Right cardiac atrium (tissue), 5 donors: Measurements from ENCODE around the gene OCA2. TPM values are rescaled to one million over a fixed set of nuclear protein-coding genes. Genes with fewer than 3 reads are reported as not detected.
"Not testable (repeated sequence)": the region's sequence is repeated elsewhere in the genome, so short reads cannot be mapped to it uniquely, and the experiment has no call there.

Experiments
- ATAC-seq, 2 donors: fragments of 200-7000 bp; cut with Tn5 transposase; one replicate each; pipeline versions ENCODE4 v1.8.0 to v1.9.1; 2020; ENCODE audit warnings: moderate library complexity in 2 of 2, mild to moderate bottlenecking in 1 of 2
- DNase-seq, 3 donors: peaks; one replicate each; pipeline ENCODE4 v3.0.0-alpha.2; 2020
- H3K27ac ChIP-seq: one replicate; pipeline ENCODE4 v1.5.1; 2013; ENCODE audit warnings: mild to moderate bottlenecking, low read length, control low read depth, moderate library complexity
- H3K27me3 ChIP-seq: one replicate; pipeline ENCODE4 v1.6.1; 2013; ENCODE audit not compliant: control insufficient read depth, insufficient read depth
- H3K4me1 ChIP-seq: one replicate; pipeline ENCODE4 v1.6.1; 2013; ENCODE audit warnings: low read length; ENCODE audit not compliant: control insufficient read depth, insufficient read depth
- H3K4me3 ChIP-seq: one replicate; pipeline ENCODE4 v1.5.1; 2013; ENCODE audit warnings: low read length, control low read depth
- H3K9me3 ChIP-seq: one replicate; pipeline ENCODE4 v1.6.1; 2013; ENCODE audit warnings: low read length; ENCODE audit not compliant: control insufficient read depth
- WGBS: extraction: QIAGEN DNeasy Blood & Tissue Kit; methylation state at CpG from one replicate; pipeline ENCODE4 v1.1.7; 2013; 5-methylcytosine and 5-hydroxymethylcytosine counted together
- intact Hi-C, 4 donors: fragments of 100-400 bp; cut with DNase I; formaldehyde crosslinking; loops; one replicate each; pipeline versions ENCODE4 v1.11.0 to v1.14.0; 2022 to 2023
- polyA plus RNA-seq: library from polyadenylated mRNA; stranded (reverse); fragments of 200-250 nt; gene quantifications from one replicate; pipeline ENCODE4 v1.2.3, GENCODE V29; 2013
- total RNA-seq, 4 donors: library from RNA; stranded (reverse); fragmentation: NEBNext Ultra II Directional; extraction: Animal tissue kit (Norgen Biotek cat#: 25700); gene quantifications; one replicate each; pipeline ENCODE4 v1.2.1, GENCODE V29; 2021
- donor health status: healthy with polysubstance abuse.
- donor health status: DM: no; HTN: yes; CAD: no.
- donor health status: DM: no; HTN: no; CAD: no.
- donor health status: DM: no; HTN: yes; CAD: no; lungs with severe emphysema.
- donor health status: DM: yes; HTN: yes; CAD: no.

Gene OCA2
- total and polyA plus RNA-seq, 5 donors, result 0.29 to 1.2 (median 0.50) TPM

DNA sequence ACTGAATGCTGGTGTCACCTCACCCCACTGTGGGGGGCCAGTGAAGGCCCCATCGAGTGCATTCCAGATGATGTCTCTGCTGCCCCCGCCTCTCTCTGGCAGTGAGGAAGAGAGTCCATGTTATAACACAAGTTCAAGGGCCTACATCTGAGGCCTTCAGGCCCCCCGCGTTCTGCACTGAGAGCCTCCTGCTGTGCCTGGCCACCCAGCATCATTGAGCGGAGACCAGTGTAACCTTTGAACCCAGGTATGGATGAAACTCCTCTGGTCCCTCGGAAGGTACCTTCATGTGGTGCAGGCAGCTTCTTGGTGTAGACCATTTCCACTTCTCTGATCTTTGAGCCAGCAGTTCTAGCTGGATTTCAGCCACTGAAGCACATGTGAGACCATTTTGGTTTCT, 324.9 kb downstream of the OCA2 start:
- DNase-seq, result no peak
- H3K4me1 ChIP-seq, result no peaks in the 10 kb centered on the region
- intact Hi-C loops, result no loop called here
- H3K4me3 ChIP-seq, result no peak overlapping the region
- H3K9me3 ChIP-seq, result no peaks in the 10 kb centered on the region
- H3K27ac ChIP-seq, result no peak overlapping the region
- H3K27me3 ChIP-seq, result no peaks in the 10 kb centered on the region
- WGBS, result 89% methylated on average over 6 of the region's 6 CpGs
- ATAC-seq, result no peak

DNA sequence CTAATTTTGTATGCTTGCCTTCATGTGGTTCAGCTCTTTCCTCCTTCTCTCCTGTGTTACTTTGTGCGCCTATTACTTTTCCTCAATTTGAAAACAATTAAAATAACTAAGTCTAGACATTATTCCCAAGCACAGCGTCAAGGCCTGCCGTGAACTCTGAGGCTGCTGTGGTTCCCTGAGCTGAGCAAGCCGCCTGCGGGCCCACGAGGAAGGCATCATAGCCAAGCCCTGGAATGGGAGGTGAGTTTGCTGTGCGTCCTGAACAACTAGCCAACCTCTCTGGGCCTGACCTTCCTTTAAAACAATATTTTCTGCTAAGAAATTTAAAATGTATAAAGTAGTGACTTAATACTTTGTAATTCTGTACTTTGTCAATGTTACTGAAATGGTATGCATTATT, 327.2 kb downstream of the OCA2 start:
- H3K4me1 ChIP-seq, result no peaks in the 10 kb centered on the region
- 92% methylated on average over 7 of the region's 7 CpGs for WGBS
- intact Hi-C loops, result no loop called here
- H3K9me3 ChIP-seq, result no peaks in the 10 kb centered on the region
- no peak overlapping the region for H3K27ac ChIP-seq
- ATAC-seq, result no peak
- no peaks in the 10 kb centered on the region for H3K27me3 ChIP-seq
- no peak overlapping the region for H3K4me3 ChIP-seq
- no peak for DNase-seq

DNA sequence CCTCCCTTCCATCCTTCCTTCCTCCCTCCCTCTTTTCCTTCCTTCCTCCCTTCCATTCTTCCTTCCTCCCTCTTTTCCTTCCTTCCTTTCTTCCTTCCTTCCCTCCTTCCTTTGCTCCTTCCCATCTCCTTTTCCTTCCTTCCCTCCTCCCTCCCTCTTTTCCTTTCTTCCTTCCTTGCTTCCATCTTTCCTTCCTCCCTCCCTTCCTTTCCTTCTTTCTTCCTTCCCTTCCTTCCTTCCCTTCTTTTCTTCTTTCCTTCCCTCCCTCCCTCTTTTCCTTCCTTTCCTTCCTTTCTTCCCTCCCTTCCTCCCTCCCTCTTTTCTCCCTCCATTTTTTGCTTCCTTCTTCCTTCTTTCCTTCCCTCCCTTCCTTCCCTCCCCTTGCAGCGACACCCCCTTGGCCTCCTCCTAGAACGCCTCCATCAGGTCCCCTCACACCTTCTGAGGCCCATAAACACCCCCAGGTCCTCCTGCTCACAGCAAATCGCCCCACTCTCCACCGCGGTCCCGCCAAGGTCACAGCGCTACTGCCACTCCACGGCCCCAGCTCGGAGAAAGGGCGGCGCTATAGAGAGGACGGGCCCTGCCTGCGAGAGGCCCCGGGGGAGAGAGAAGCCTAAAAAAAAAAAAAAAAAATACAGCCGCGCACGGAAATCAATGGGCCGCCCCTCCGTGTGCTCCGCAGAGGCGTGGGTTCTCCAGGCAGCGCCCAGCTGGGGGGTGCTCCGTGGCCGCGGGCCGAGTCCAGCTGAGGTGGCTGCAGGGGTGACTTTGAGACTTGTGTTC, 328.2 kb downstream of the OCA2 start:
- no peaks in the 10 kb centered on the region for H3K27me3 ChIP-seq
- H3K9me3 ChIP-seq, result no peaks in the 10 kb centered on the region
- H3K27ac ChIP-seq, result no peak overlapping the region
- DNase-seq, result no peak
- no peak overlapping the region for H3K4me3 ChIP-seq
- no peak for ATAC-seq
- 97% methylated on average over 26 of the region's 26 CpGs for WGBS
- intact Hi-C loops, result no loop called here
- no peaks in the 10 kb centered on the region for H3K4me1 ChIP-seq

DNA sequence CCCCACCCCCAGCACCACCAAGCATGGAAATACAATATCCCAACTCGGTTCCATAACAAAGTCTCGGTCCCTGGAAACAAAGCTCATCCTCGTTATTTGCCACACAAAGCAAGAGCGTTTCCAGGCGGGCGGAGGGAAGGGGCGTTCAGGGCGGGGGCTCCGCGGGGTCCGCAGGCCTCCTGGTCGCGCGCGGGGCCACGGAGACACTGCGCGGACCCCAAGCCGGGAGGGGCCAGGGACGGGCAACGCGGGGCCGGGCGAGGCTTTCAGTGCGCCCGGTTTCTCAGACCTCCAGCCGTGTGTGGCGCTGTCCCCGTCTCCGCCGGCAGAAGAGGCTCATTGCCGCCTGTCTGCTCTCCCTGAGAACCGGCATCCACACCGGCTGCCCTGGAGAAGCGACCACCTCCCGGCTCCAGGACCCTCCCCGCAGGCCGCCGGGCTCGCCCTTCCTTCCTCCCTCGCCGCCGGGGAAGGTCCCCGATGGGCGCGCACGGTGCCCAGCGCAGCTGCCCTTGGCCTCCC, 329.0 kb downstream of the OCA2 start:
- intact Hi-C loops, result no loop called here
- H3K27ac ChIP-seq, result no peak overlapping the region
- DNase-seq (no peak), ATAC-seq (peak in 1 of 2 donors; percentile 19)
- no peaks in the 10 kb centered on the region for H3K4me1 ChIP-seq
- H3K27me3 ChIP-seq, result no peaks in the 10 kb centered on the region
- no peak overlapping the region for H3K4me3 ChIP-seq
- H3K9me3 ChIP-seq, result no peaks in the 10 kb centered on the region
- 88% methylated on average over 48 of the region's 48 CpGs for WGBS

DNA sequence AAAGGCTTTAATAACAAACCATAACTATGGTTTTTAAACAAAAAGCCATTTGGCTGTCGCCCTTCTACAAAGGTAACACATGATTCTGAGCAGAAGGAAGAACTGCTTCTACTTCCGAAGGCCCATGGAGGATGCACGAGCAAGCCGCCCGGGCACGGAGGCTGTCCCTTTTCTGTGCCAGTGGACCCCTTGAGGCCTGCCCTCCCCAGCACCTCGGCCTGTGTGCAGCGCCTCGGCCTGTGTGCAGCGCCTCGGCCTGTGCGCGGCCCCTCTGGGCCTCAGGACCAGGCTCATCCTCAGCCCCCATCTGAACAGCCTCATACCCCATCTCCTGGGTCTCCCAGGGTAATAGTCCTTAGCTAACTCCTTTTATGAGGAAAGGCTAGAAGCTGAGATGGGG, 329.5 kb downstream of the OCA2 start:
- 96% methylated on average over 13 of the region's 13 CpGs for WGBS

DNA sequence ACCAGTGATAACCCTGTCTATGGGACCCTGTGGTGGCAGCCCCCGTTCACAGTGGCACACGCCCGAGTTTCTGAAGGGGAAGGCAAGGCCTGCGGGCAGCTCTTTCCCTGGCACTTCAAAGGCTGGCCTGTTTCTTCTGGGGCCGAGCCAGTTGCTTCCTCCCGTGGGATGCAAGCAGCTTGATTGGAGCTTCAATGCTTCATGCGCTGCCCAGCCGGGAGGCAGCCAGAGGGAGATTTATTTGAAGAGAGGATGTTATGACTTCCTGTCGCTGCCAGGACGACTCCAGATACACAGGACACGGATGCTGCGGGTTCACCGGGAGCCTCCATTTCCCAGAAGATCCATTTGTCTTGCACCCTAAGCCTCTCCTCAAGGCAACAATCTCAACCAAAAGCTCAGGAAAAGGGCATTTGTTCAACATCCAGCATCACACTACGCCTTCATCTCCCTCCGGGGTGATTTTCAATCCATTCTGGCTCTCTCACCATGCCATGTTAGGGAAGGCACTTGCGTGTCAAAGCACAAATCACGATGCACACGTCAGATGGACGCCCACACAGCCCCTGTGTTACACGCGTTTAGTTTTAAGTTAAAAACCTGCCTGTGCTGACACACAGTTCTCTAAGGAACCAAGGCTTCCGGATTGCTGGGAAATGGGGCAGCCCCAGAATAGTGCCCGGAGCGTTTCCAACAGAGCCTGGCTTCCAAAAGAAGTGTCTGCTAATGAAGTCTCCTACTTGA, 330.2 kb downstream of the OCA2 start:
- H3K4me3 ChIP-seq, result no peak overlapping the region
- H3K27me3 ChIP-seq, result no peaks in the 10 kb centered on the region
- no peaks in the 10 kb centered on the region for H3K9me3 ChIP-seq
- ATAC-seq (no peak), DNase-seq (no peak)
- intact Hi-C loops, result no loop called here
- WGBS, result 64% methylated on average over 24 of the region's 24 CpGs
- H3K4me1 ChIP-seq, result no peaks in the 10 kb centered on the region
- H3K27ac ChIP-seq, result no peak overlapping the region

More for the DNA sequence above, 329.5 kb downstream of the OCA2 start:
- H3K4me1 ChIP-seq, result no peaks in the 10 kb centered on the region
- no peak overlapping the region for H3K4me3 ChIP-seq
- H3K27ac ChIP-seq, result no peak overlapping the region
- H3K27me3 ChIP-seq, result no peaks in the 10 kb centered on the region
- no peak for ATAC-seq
- intact Hi-C loops, result no loop called here
- H3K9me3 ChIP-seq, result no peaks in the 10 kb centered on the region
- DNase-seq, result no peak

DNA sequence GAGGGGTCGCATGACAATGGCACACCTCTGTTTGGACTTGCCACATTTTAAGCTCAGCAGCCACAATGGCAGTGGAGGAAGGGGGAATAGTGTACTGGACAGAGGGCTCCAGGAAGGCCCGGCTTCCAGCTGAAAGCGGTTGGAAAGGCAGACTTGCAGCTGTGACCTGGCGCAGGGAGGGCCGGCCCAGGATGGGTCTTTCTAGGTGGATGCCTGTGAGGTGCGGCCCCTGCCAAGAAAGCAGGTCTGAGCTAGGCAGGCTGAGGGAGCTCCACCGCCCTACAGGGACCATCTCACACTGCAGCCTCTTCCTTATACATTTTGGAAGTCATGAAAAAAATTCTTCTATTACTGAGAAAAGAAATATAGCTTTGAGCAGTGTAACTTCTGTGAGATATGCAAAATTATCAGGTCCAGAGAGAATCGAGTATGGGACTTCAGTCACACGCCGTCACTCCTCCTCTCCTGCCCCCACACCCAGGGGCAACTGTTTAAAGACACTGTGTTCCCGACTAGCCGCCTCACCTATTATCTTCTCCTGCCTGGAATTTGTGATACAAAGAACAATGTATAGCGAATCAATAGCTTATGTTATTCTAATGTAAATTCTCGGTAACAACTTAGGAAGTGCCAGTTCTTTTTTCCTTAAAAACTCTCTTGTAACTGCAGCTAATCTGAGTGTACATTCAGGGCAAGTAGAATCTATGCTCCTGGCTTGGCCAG, 331.0 kb downstream of the OCA2 start:
- no peak for DNase-seq
- H3K27me3 ChIP-seq, result no peaks in the 10 kb centered on the region
- intact Hi-C loops, result no loop called here
- 78% methylated on average over 14 of the region's 14 CpGs for WGBS
- H3K4me3 ChIP-seq, result no peak overlapping the region
- ATAC-seq, result peak in 1 of 2 donors; percentile 14
- no peak overlapping the region for H3K27ac ChIP-seq
- no peaks in the 10 kb centered on the region for H3K4me1 ChIP-seq
- no peaks in the 10 kb centered on the region for H3K9me3 ChIP-seq

DNA sequence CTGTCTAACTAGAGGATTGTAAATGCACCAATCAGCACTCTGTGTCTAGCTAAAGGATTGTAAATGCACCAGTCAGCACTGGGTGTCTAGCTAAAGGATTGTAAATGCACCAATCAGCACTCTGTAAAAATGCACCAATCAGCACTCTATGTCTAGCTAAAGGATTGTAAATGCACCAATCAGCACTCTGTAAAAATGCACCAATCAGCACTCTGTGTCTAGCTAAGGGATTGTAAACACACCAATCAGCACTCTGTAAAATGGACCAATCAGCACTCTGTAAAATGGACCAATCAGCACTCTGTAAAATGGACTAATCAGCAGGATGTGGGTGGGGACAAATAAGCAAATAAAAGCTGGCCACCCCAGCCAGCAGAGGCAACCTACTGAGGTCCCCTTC, 331.7 kb downstream of the OCA2 start:
- H3K4me1 ChIP-seq, H3K9me3 ChIP-seq, DNase-seq, H3K4me3 ChIP-seq, ATAC-seq, H3K27me3 ChIP-seq, intact Hi-C loops, H3K27ac ChIP-seq: not testable (repeated sequence)

DNA sequence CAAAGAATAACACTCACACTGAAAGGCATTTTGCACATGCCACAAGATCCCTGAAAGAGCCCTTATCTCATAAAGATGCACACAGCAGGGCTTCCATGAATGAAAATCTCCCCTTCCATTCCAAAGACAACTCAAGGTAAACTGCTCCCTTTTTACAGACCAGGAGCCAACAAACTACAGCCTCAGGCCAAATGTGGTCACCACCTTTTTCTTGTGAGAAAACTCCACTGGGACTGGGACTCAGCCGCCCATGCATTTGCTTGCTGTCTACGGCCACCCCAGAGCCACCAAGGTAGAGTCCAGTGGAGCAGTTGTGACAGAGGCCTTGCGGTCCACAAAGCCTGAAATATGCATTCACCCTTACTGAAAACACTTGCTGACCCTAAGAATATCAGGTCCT, 334.8 kb downstream of the OCA2 start:
- intact Hi-C loops, result no loop called here
- WGBS, result 92% methylated on average over 3 of the region's 3 CpGs
- DNase-seq (no peak), ATAC-seq (no peak)
- no peak overlapping the region for H3K27ac ChIP-seq
- H3K9me3 ChIP-seq, result no peaks in the 10 kb centered on the region
- H3K4me1 ChIP-seq, result no peaks in the 10 kb centered on the region
- no peaks in the 10 kb centered on the region for H3K27me3 ChIP-seq
- H3K4me3 ChIP-seq, result no peak overlapping the region

DNA sequence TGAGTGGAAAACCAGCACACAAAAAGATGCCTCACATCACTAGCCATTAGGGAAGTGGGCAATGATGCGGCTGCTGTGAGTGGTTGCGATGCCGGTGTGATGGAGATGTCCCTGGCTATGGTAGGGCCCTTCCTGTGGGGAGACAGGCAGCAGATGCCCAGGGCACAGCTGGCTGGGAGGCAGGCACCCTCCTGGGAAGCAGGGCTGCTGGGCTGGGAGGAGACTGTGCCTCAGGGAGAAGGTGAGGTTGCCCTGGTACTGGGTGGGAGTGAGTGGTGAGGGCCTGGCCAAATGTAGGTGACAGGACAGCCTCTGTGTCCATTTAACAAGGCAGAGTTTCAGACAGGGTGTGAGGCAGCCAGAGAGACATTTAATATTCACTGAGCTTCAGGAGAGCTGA, 335.6 kb downstream of the OCA2 start:
- Histone ChIP-seq H3K27ac (no peak overlapping the region), H3K9me3 (no peaks in the 10 kb centered on the region), H3K27me3 (no peaks in the 10 kb centered on the region), H3K4me1 (no peaks in the 10 kb centered on the region), H3K4me3 (no peak overlapping the region)
- DNase-seq, result no peak
- no peak for ATAC-seq
- 99% methylated on average over 3 of the region's 3 CpGs for WGBS
- intact Hi-C loops, result no loop called here

DNA sequence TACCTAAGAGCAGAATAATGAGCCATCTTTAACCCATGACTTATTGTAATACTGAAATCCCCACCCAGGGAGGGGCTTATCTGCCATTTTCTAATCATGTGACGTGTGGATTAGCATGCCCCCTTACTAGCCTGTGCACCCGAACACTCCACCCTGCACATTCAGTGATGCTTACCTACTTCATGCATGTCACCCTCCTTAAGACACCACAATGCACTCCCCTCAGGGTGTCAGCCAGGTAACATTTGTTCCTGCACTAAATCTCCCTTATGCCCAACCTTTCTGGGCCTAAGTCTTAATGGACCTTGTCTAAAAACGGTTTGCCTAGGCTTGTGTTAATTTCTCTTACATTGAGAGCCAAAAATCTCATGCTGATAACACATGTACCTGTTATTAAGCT, 336.6 kb downstream of the OCA2 start:
- intact Hi-C loops, result no loop called here

More for the DNA sequence above, 336.6 kb downstream of the OCA2 start:
- Histone ChIP-seq H3K27me3 (no peaks in the 10 kb centered on the region), H3K9me3 (no peaks in the 10 kb centered on the region), H3K27ac (no peak overlapping the region), H3K4me1 (no peaks in the 10 kb centered on the region), H3K4me3 (no peak overlapping the region)
- DNase-seq, result no peak
- WGBS, result 75% methylated on average over 3 of the region's 3 CpGs
- ATAC-seq, result no peak
